Embryonic facial prominence (tissue), 1 donor: Measurements from ENCODE around the gene FRMPD2.
"Not testable (repeated sequence)": the region's sequence is repeated elsewhere in the genome, so short reads cannot be mapped to it uniquely, and the experiment has no call there.

ENCODE experiments used
- DNase-seq: peaks from one replicate; pipeline ENCODE4 v3.0.0-alpha.2; 2016; ENCODE audit errors: extremely low spot score

Gene FRMPD2

GRCh38 chr10:48289501-48290238, 15.2 kb upstream of the FRMPD2 start:
- DNase-seq = peak; percentile 29

GRCh38 chr10:48288661-48289060, 14.2 kb upstream of the FRMPD2 start:
- no peak for DNase-seq

- no peak for DNase-seq
These were observed 13.2 kb upstream of the FRMPD2 start for GRCh38 chr10:48287417-48288391.

GRCh38 chr10:48286356-48286755, 11.9 kb upstream of the FRMPD2 start:
- no peak for DNase-seq

GRCh38 chr10:48285710-48286109, 11.2 kb upstream of the FRMPD2 start:
- no peak for DNase-seq

- DNase-seq = no peak
These were observed 10.3 kb upstream of the FRMPD2 start for GRCh38 chr10:48284811-48285210.

GRCh38 chr10:48284002-48284546, 9.6 kb upstream of the FRMPD2 start:
- DNase-seq = no peak

GRCh38 chr10:48282829-48283228, 8.3 kb upstream of the FRMPD2 start:
- no peak for DNase-seq

- not testable (repeated sequence) for DNase-seq
These were observed 7.2 kb upstream of the FRMPD2 start for GRCh38 chr10:48281697-48282096.

GRCh38 chr10:48279081-48279751, 4.7 kb upstream of the FRMPD2 start:
- no peak for DNase-seq

- DNase-seq = no peak
These were observed 2.6 kb upstream of the FRMPD2 start for GRCh38 chr10:48277093-48277492.

- DNase-seq = no peak
These were observed 755 bp downstream of the FRMPD2 start for GRCh38 chr10:48273741-48274140.

GRCh38 chr10:48272682-48273081, 1.8 kb downstream of the FRMPD2 start:
- DNase-seq = no peak

GRCh38 chr10:48271047-48271730, 3.3 kb downstream of the FRMPD2 start:
- no peak for DNase-seq

GRCh38 chr10:48266528-48266927, 8.0 kb downstream of the FRMPD2 start:
- DNase-seq = no peak

GRCh38 chr10:48258105-48258504, 16.4 kb downstream of the FRMPD2 start:
- no peak for DNase-seq

GRCh38 chr10:48257407-48257961, 17.0 kb downstream of the FRMPD2 start:
- no peak for DNase-seq

- no peak for DNase-seq
These were observed 18.8 kb downstream of the FRMPD2 start for GRCh38 chr10:48255722-48256121.

GRCh38 chr10:48254750-48255512, 19.6 kb downstream of the FRMPD2 start:
- no peak for DNase-seq

- no peak for DNase-seq
These were observed 20.4 kb downstream of the FRMPD2 start for GRCh38 chr10:48253970-48254657.
